HEK293 (cell line): Measurements from ENCODE around the gene EXOSC9.

ENCODE experiments used
- AEBP2 ChIP-seq: fragments of 450-650 bp; formaldehyde crosslinking; IDR thresholded peaks from 2 replicates; pipeline ENCODE4 v1.5.1; 2016; ENCODE audit warnings: missing biosample characterization, missing genetic modification characterization, borderline replicate concordance
- BCL11B ChIP-seq: fragments of 450-650 bp; formaldehyde crosslinking; IDR thresholded peaks from 2 replicates; pipeline ENCODE4 v1.5.1; 2016; ENCODE audit warnings: low read depth, missing biosample characterization, missing genetic modification characterization
- ELK4 ChIP-seq: IDR thresholded peaks from 2 replicates; pipeline ENCODE4 v1.6.1; 2011; ENCODE audit warnings: mild to moderate bottlenecking, low read depth, low read length, borderline replicate concordance
- GLI2 ChIP-seq: fragments of 450-650 bp; formaldehyde crosslinking; IDR thresholded peaks from 2 replicates; pipeline ENCODE4; 2017; ENCODE audit warnings: missing biosample characterization, missing genetic modification characterization, low read depth, borderline replicate concordance
- GLIS1 ChIP-seq: fragments of 450-650 bp; formaldehyde crosslinking; IDR thresholded peaks from 2 replicates; pipeline ENCODE4 v1.5.1; 2016; ENCODE audit warnings: missing biosample characterization, missing genetic modification characterization
- HOXA7 ChIP-seq: sonication (generic); formaldehyde crosslinking; IDR thresholded peaks from 2 replicates; pipeline ENCODE4 v1.8.1; 2022; ENCODE audit warnings: missing genetic modification reagents, borderline replicate concordance
- KLF9 ChIP-seq: fragments of 450-650 bp; formaldehyde crosslinking; IDR thresholded peaks from 2 replicates; pipeline ENCODE4 v1.5.1; 2016; ENCODE audit warnings: missing biosample characterization, missing genetic modification characterization, low read depth
- MEIS1 ChIP-seq: sonication (generic); formaldehyde crosslinking; IDR thresholded peaks from 2 replicates; pipeline ENCODE4 v1.8.1; 2022; ENCODE audit warnings: missing genetic modification reagents, mild to moderate bottlenecking, borderline replicate concordance
- MZF1 ChIP-seq: fragments of 450-650 bp; formaldehyde crosslinking; IDR thresholded peaks from 2 replicates; pipeline ENCODE4 v1.5.1; 2017; ENCODE audit warnings: missing biosample characterization, missing genetic modification characterization, borderline replicate concordance
- PRDM4 ChIP-seq: fragments of 450-650 bp; formaldehyde crosslinking; IDR thresholded peaks from 2 replicates; pipeline ENCODE4 v1.5.1; 2017; ENCODE audit warnings: missing biosample characterization, missing genetic modification characterization
- SCRT1 ChIP-seq: fragments of 450-650 bp; formaldehyde crosslinking; IDR thresholded peaks from 2 replicates; pipeline ENCODE4 v1.5.1; 2016; ENCODE audit warnings: missing biosample characterization, missing genetic modification characterization, borderline replicate concordance
- SP3 ChIP-seq: fragments of 450-650 bp; formaldehyde crosslinking; IDR thresholded peaks from 2 replicates; pipeline ENCODE4 v1.5.1; 2016; ENCODE audit warnings: missing biosample characterization, missing genetic modification characterization
- ZBTB17 ChIP-seq: fragments of 450-650 bp; formaldehyde crosslinking; IDR thresholded peaks from 2 replicates; pipeline ENCODE4 v1.5.1; 2016; ENCODE audit warnings: missing biosample characterization, missing genetic modification characterization
- ZBTB20 ChIP-seq: fragments of 450-650 bp; formaldehyde crosslinking; IDR thresholded peaks from 2 replicates; pipeline ENCODE4 v1.5.1; 2016; ENCODE audit warnings: missing biosample characterization, missing genetic modification characterization
- ZBTB21 ChIP-seq: fragments of 450-650 bp; formaldehyde crosslinking; IDR thresholded peaks from 2 replicates; pipeline ENCODE4 v1.5.1; 2017; ENCODE audit warnings: missing biosample characterization, missing genetic modification characterization
- ZBTB48 ChIP-seq: fragments of 450-650 bp; formaldehyde crosslinking; IDR thresholded peaks from 2 replicates; pipeline ENCODE4 v1.5.1; 2016; ENCODE audit warnings: missing biosample characterization, missing genetic modification characterization
- ZFHX2 ChIP-seq: fragments of 450-650 bp; formaldehyde crosslinking; conservative IDR thresholded peaks from 2 replicates; pipeline ENCODE4 v1.5.1; 2016; ENCODE audit warnings: missing biosample characterization, missing genetic modification characterization
- ZFP3 ChIP-seq: fragments of 450-650 bp; formaldehyde crosslinking; IDR thresholded peaks from 2 replicates; pipeline ENCODE4 v1.5.1; 2016; ENCODE audit warnings: low read depth, missing biosample characterization, missing genetic modification characterization
- ZFP69B ChIP-seq: fragments of 450-650 bp; formaldehyde crosslinking; IDR thresholded peaks from 2 replicates; pipeline ENCODE4 v1.5.1; 2016; ENCODE audit warnings: missing biosample characterization, missing genetic modification characterization
- ZNF132 ChIP-seq: fragments of 450-650 bp; formaldehyde crosslinking; IDR thresholded peaks from 2 replicates; pipeline ENCODE4 v1.5.1; 2017; ENCODE audit warnings: missing biosample characterization, missing genetic modification characterization, borderline replicate concordance
- ZNF16 ChIP-seq: fragments of 450-650 bp; formaldehyde crosslinking; IDR thresholded peaks from 2 replicates; pipeline ENCODE4 v1.5.1; 2016; ENCODE audit warnings: low read depth, missing biosample characterization, missing genetic modification characterization
- ZNF19 ChIP-seq: fragments of 450-650 bp; formaldehyde crosslinking; IDR thresholded peaks from 2 replicates; pipeline ENCODE4; 2016; ENCODE audit warnings: missing biosample characterization, missing genetic modification characterization, low read depth
- ZNF266 ChIP-seq: fragments of 450-650 bp; formaldehyde crosslinking; IDR thresholded peaks from 2 replicates; pipeline ENCODE4 v1.5.1; 2016; ENCODE audit warnings: missing biosample characterization, missing genetic modification characterization, low read depth
- ZNF292 ChIP-seq: fragments of 450-650 bp; formaldehyde crosslinking; IDR thresholded peaks from 2 replicates; pipeline ENCODE4 v1.5.1; 2016; ENCODE audit warnings: low read depth, missing biosample characterization, missing genetic modification characterization, borderline replicate concordance
- ZNF302 ChIP-seq: fragments of 450-650 bp; formaldehyde crosslinking; IDR thresholded peaks from 2 replicates; pipeline ENCODE4 v1.5.1; 2016; ENCODE audit warnings: missing biosample characterization, missing genetic modification characterization, low read depth
- ZNF404 ChIP-seq: fragments of 450-650 bp; formaldehyde crosslinking; IDR thresholded peaks from 2 replicates; pipeline ENCODE4 v1.5.1; 2017; ENCODE audit warnings: missing biosample characterization, missing genetic modification characterization
- ZNF610 ChIP-seq: fragments of 450-650 bp; formaldehyde crosslinking; IDR thresholded peaks from 2 replicates; pipeline ENCODE4 v1.5.1; 2016; ENCODE audit warnings: missing biosample characterization, missing genetic modification characterization, borderline replicate concordance
- ZNF623 ChIP-seq: fragments of 450-650 bp; formaldehyde crosslinking; IDR thresholded peaks from 2 replicates; pipeline ENCODE4 v1.5.1; 2016; ENCODE audit warnings: missing biosample characterization, missing genetic modification characterization
- ZNF624 ChIP-seq: fragments of 450-650 bp; formaldehyde crosslinking; IDR thresholded peaks from 2 replicates; pipeline ENCODE4 v1.5.1; 2017; ENCODE audit warnings: missing biosample characterization, missing genetic modification characterization
- ZNF654 ChIP-seq: fragments of 450-650 bp; formaldehyde crosslinking; IDR thresholded peaks from 2 replicates; pipeline ENCODE4 v1.5.1; 2016; ENCODE audit warnings: low read depth, missing biosample characterization, missing genetic modification characterization
- ZNF670 ChIP-seq: fragments of 450-650 bp; formaldehyde crosslinking; IDR thresholded peaks from 2 replicates; pipeline ENCODE4 v1.5.1; 2016; ENCODE audit warnings: missing biosample characterization, missing genetic modification characterization, low read depth
- ZNF701 ChIP-seq: fragments of 450-650 bp; formaldehyde crosslinking; IDR thresholded peaks from 2 replicates; pipeline ENCODE4 v1.5.1; 2016; ENCODE audit warnings: missing biosample characterization, missing genetic modification characterization
- ZNF704 ChIP-seq: fragments of 450-650 bp; formaldehyde crosslinking; IDR thresholded peaks from 2 replicates; pipeline ENCODE4 v1.5.1; 2016; ENCODE audit warnings: missing biosample characterization, missing genetic modification characterization
- ZNF747 ChIP-seq: fragments of 450-650 bp; formaldehyde crosslinking; IDR thresholded peaks from 2 replicates; pipeline ENCODE4 v1.5.1; 2016; ENCODE audit warnings: missing biosample characterization, missing genetic modification characterization
- ZNF785 ChIP-seq: fragments of 450-650 bp; formaldehyde crosslinking; IDR thresholded peaks from 2 replicates; pipeline ENCODE4 v1.5.1; 2016; ENCODE audit warnings: missing biosample characterization, missing genetic modification characterization
- ZSCAN30 ChIP-seq: fragments of 450-650 bp; IDR thresholded peaks from 2 replicates; pipeline ENCODE4 v1.5.1; 2018; ENCODE audit warnings: missing biosample characterization, mild to moderate bottlenecking, missing genetic modification characterization, moderate library complexity

Gene EXOSC9

GRCh38 chr4:121800961-121801714, at the start of gene EXOSC9 (continued):
- TF ChIP-seq HOXA7 (no peak), ZBTB17 (tag by site-specific recombination) (peak; percentile 90), ZNF266 (tag by site-specific recombination) (no peak), ZNF701 (tag by site-specific recombination) (no peak), GLI2 (no peak), PRDM4 (tag by site-specific recombination) (peak; percentile 5; the same call in 1 of the 2 replicates), ZNF624 (tag by site-specific recombination) (no peak), ZFP69B (tag by site-specific recombination) (peak; percentile 96), KLF9 (tag by site-specific recombination) (no peak), ZFHX2 (no peak; the same call in 1 of the 2 replicates), GLIS1 (tag by site-specific recombination) (peak; percentile 13; the same call in 1 of the 2 replicates), ZNF785 (no peak), ZNF747 (tag by site-specific recombination) (no peak), ZNF404 (tag by site-specific recombination) (no peak), ZNF292 (tag by site-specific recombination) (no peak), MZF1 (no peak), ZBTB20 (tag by site-specific recombination) (peak; percentile 78), BCL11B (tag by site-specific recombination) (no peak), ELK4 (no peak), ZNF704 (tag by site-specific recombination) (no peak), ZSCAN30 (tag by site-specific recombination) (no peak), ZNF16 (tag by site-specific recombination) (no peak), ZNF302 (tag by site-specific recombination) (no peak), MEIS1 (no peak), SP3 (tag by site-specific recombination) (0 out of 2 replicates have a peak, but pooled peaks have one; percentile 36), ZNF654 (tag by site-specific recombination) (no peak), ZBTB48 (tag by site-specific recombination) (no peak), SCRT1 (tag by site-specific recombination) (no peak), ZNF670 (no peak), ZNF132 (tag by site-specific recombination) (no peak), ZNF623 (tag by site-specific recombination) (no peak), ZNF19 (tag by site-specific recombination) (no peak), ZNF610 (tag by site-specific recombination) (no peak), AEBP2 (tag by site-specific recombination) (no peak), ZBTB21 (tag by site-specific recombination) (no peak), ZFP3 (tag by site-specific recombination) (no peak)
